IMR-90 (cell line): ENCODE measurements around the gene CAVIN2. TPM values are rescaled to one million over a fixed set of nuclear protein-coding genes. Genes with fewer than 3 reads are reported as not detected.
A peak's percentile ranks its signal among the peaks of the same experiment; 100 is the strongest.

ENCODE experiments used
- ATAC-seq: fragments of 200-7000 bp; cut with Tn5 transposase; 2 replicates; pipeline ENCODE4 v1.9.1; 2020; ENCODE audit warnings: low read depth, mild to moderate bottlenecking, moderate library complexity
- BruUV-seq: library from RNA; stranded (reverse); fragments of 400-500 nt; replicated peaks from 2 replicates; lab custom pipeline; 2021; lab: Mats Ljungman, UMichigan
- CTCF ChIA-PET: fragments of 300-600 bp; formaldehyde crosslinking; extraction: SDS; loops from one replicate; lab custom pipeline; 2021; ENCODE audit warnings: antibody characterized with exemption; lab: Yijun Ruan, JAX
- POLR2A ChIA-PET: fragments of 300-600 bp; sonication (Branson Sonifier 250); formaldehyde crosslinking; loops from one replicate; lab custom pipeline; 2022; ENCODE audit warnings: antibody characterized with exemption; ENCODE audit not compliant: unreplicated experiment; lab: Charles Lee
- DNase-seq: peaks from one replicate; pipeline ENCODE4 v3.0.0; 2013
- H2AFZ ChIP-seq: replicated peaks from 2 replicates; pipeline ENCODE3; 2013; ENCODE audit warnings: low read length, mild to moderate bottlenecking; ENCODE audit not compliant: poor library complexity
- H2AK5ac ChIP-seq: 2 replicates; pipeline ENCODE4 v1.6.1; 2013; ENCODE audit warnings: low read depth, low read length, inconsistent platforms
- H2AK9ac ChIP-seq: replicated peaks from 2 replicates; pipeline ENCODE3; 2013; ENCODE audit warnings: mild to moderate bottlenecking, low read depth, low read length, moderate library complexity; ENCODE audit not compliant: poor library complexity
- H2BK120ac ChIP-seq: 2 replicates; pipeline ENCODE4 v1.6.1; 2013; ENCODE audit warnings: low read depth, low read length, inconsistent platforms
- H2BK15ac ChIP-seq: 3 replicates; pipeline ENCODE4 v1.6.1; 2013; ENCODE audit warnings: low read depth, low read length, inconsistent platforms
- H2BK20ac ChIP-seq: 2 replicates; pipeline ENCODE4 v1.6.1; 2013; ENCODE audit warnings: low read depth, mild to moderate bottlenecking, inconsistent platforms, low read length, moderate library complexity
- H2BK5ac ChIP-seq: 2 replicates; pipeline ENCODE4 v1.6.1; 2013; ENCODE audit warnings: mild to moderate bottlenecking, low read depth, low read length, inconsistent platforms; ENCODE audit not compliant: poor library complexity, severe bottlenecking
- H3K14ac ChIP-seq: replicated peaks from 2 replicates; pipeline ENCODE4 v1.6.1; 2013; ENCODE audit warnings: low read depth, low read length, inconsistent platforms
- H3K18ac ChIP-seq: 2 replicates; pipeline ENCODE4 v1.6.1; 2013; ENCODE audit warnings: low read depth, low read length, control low read depth
- H3K23ac ChIP-seq: 2 replicates; pipeline ENCODE4 v1.6.1; 2013; ENCODE audit warnings: low read depth, low read length, inconsistent platforms
- H3K27ac ChIP-seq: 2 replicates; pipeline ENCODE4 v1.5.1; 2013; ENCODE audit warnings: mild to moderate bottlenecking, control low read depth, low read length; ENCODE audit not compliant: insufficient read depth
- H3K27me3 ChIP-seq: 2 replicates; pipeline ENCODE4 v1.6.1; 2013; ENCODE audit warnings: low read length; ENCODE audit not compliant: control insufficient read depth, insufficient read depth
- H3K36me3 ChIP-seq: 2 replicates; pipeline ENCODE4 v1.6.1; 2013; ENCODE audit warnings: low read length, mixed read lengths; ENCODE audit not compliant: control insufficient read depth, insufficient read depth
- H3K4ac ChIP-seq: 2 replicates; pipeline ENCODE4 v1.6.1; 2013; ENCODE audit warnings: low read depth, low read length, inconsistent platforms
- H3K4me1 ChIP-seq: 2 replicates; pipeline ENCODE4 v1.6.1; 2013; ENCODE audit warnings: low read length, mixed read lengths; ENCODE audit not compliant: control insufficient read depth, insufficient read depth
- H3K4me2 ChIP-seq: 2 replicates; pipeline ENCODE4 v1.6.1; 2013; ENCODE audit warnings: low read depth, mild to moderate bottlenecking, control low read depth, low read length, moderate library complexity
- H3K4me3 ChIP-seq: 2 replicates; pipeline ENCODE4 v1.5.1; 2013; ENCODE audit warnings: low read depth, mild to moderate bottlenecking, control low read depth, low read length, moderate library complexity; ENCODE audit not compliant: insufficient read depth
- H3K56ac ChIP-seq: 2 replicates; pipeline ENCODE4 v1.6.1; 2013; ENCODE audit warnings: low read length, inconsistent platforms; ENCODE audit not compliant: insufficient read depth; ENCODE audit errors: extremely low read depth
- H3K79me1 ChIP-seq, 2 experiments: 2 replicates each; pipeline ENCODE4 v1.6.1; 2013; ENCODE audit warnings: low read length in 2 of 2, inconsistent platforms in 1 of 2, low read depth in 1 of 2
- H3K9ac ChIP-seq: 2 replicates; pipeline ENCODE4 v1.6.1; 2013; ENCODE audit warnings: low read depth, low read length, control low read depth
- H3K9me1 ChIP-seq: 2 replicates; pipeline ENCODE4 v1.6.1; 2013; ENCODE audit warnings: low read length, inconsistent platforms; ENCODE audit not compliant: insufficient read depth
- H3K9me3 ChIP-seq: 2 replicates; pipeline ENCODE4 v1.6.1; 2013; ENCODE audit warnings: low read length; ENCODE audit not compliant: control insufficient read depth, insufficient read depth
- H4K20me1 ChIP-seq: 2 replicates; pipeline ENCODE4 v1.6.1; 2013; ENCODE audit warnings: low read length, inconsistent platforms; ENCODE audit not compliant: insufficient read depth
- H4K5ac ChIP-seq: 2 replicates; pipeline ENCODE4 v1.6.1; 2013; ENCODE audit warnings: mild to moderate bottlenecking, low read depth, low read length, control low read depth
- H4K8ac ChIP-seq, 2 experiments: 2 replicates each; pipeline ENCODE4 v1.6.1; 2013; ENCODE audit warnings: low read depth in 2 of 2, low read length in 2 of 2, control low read depth in 1 of 2, inconsistent platforms in 1 of 2
- H4K91ac ChIP-seq: 2 replicates; pipeline ENCODE4 v1.6.1; 2013; ENCODE audit warnings: low read depth, low read length, inconsistent platforms; ENCODE audit not compliant: insufficient read depth
- BHLHE40 ChIP-seq: fragments of 150-350 bp; IDR thresholded peaks from 2 replicates; pipeline ENCODE4 v1.6.1; 2016; ENCODE audit warnings: mild to moderate bottlenecking, low read depth, low read length
- ELK1 ChIP-seq: fragments of 150-350 bp; IDR thresholded peaks from 2 replicates; pipeline ENCODE4 v1.6.1; 2016; ENCODE audit warnings: low read depth, mild to moderate bottlenecking, low read length, moderate library complexity, borderline replicate concordance
- FOS ChIP-seq: fragments of 150-350 bp; IDR thresholded peaks from 2 replicates; pipeline ENCODE4 v1.6.1; 2016; ENCODE audit warnings: low read depth, low read length
- MAFK ChIP-seq: IDR thresholded peaks from 2 replicates; pipeline ENCODE4 v1.6.1; 2012; ENCODE audit warnings: low read depth, low read length, improper control_type of control experiment
- MAZ ChIP-seq: IDR thresholded peaks from 2 replicates; pipeline ENCODE4 v1.6.1; 2012; ENCODE audit warnings: low read depth, mild to moderate bottlenecking, low read length, improper control_type of control experiment, moderate library complexity, borderline replicate concordance
- MXI1 ChIP-seq: IDR thresholded peaks from 2 replicates; pipeline ENCODE4 v1.6.1; 2012; ENCODE audit warnings: low read depth, mild to moderate bottlenecking, low read length, moderate library complexity, borderline replicate concordance
- NFE2L2 ChIP-seq: fragments of 150-350 bp; IDR thresholded peaks from 2 replicates; pipeline ENCODE4 v1.6.1; 2016; ENCODE audit warnings: low read depth, mild to moderate bottlenecking, low read length
- POLR2A ChIP-seq: IDR thresholded peaks from 2 replicates; pipeline ENCODE4 v1.6.1; 2012; ENCODE audit warnings: mild to moderate bottlenecking, low read depth, low read length
- RAD21 ChIP-seq: IDR thresholded peaks from 2 replicates; pipeline ENCODE4 v1.6.1; 2012; ENCODE audit warnings: low read length, improper control_type of control experiment
- RCOR1 ChIP-seq: IDR thresholded peaks from 2 replicates; pipeline ENCODE4 v1.6.1; 2012; ENCODE audit warnings: mild to moderate bottlenecking, low read length, improper control_type of control experiment; ENCODE audit not compliant: insufficient replicate concordance
- RFX5 ChIP-seq: IDR thresholded peaks from 2 replicates; pipeline ENCODE4 v1.8.0; 2012; ENCODE audit warnings: low read depth, mild to moderate bottlenecking, low read length, moderate library complexity
- SMC3 ChIP-seq: fragments of 150-350 bp; IDR thresholded peaks from 2 replicates; pipeline ENCODE4 v1.6.1; 2016; ENCODE audit warnings: low read depth, mild to moderate bottlenecking, antibody characterized with exemption, low read length, moderate library complexity
- USF2 ChIP-seq: fragments of 150-350 bp; IDR thresholded peaks from 2 replicates; pipeline ENCODE4 v1.6.1; 2017; ENCODE audit warnings: mild to moderate bottlenecking, antibody characterized with exemption, low read length, low read depth
- WGBS, 2 experiments: methylation state at CpG; one replicate each; pipeline versions ENCODE4 v1.1.5 to v1.1.7; 2013; ENCODE audit warnings: missing lambda C conversion rate in 2 of 2; ENCODE audit not compliant: insufficient read length in 1 of 2; ENCODE audit errors: extremely low coverage in 2 of 2; 5-methylcytosine and 5-hydroxymethylcytosine counted together
- dilution Hi-C: fragments of 300-500 bp; cut with HindIII; formaldehyde crosslinking; loops from one replicate; pipeline ENCODE4 v1.14.3; 2018; ENCODE audit warnings: low sequenced_read_pairs; ENCODE audit not compliant: unreplicated experiment
- in situ Hi-C: fragments of 300-500 bp; cut with MboI; formaldehyde crosslinking; loops from 3 replicates; pipeline ENCODE4 v1.14.3; 2019; ENCODE audit warnings: low sequenced_read_pairs, inconsistent platforms, mixed read lengths
- intact Hi-C: fragments of 100-400 bp; cut with micrococcal nuclease; formaldehyde crosslinking; loops from 2 replicates; pipeline ENCODE4 v1.10.0; 2022
- polyA plus RNA-seq, 3 experiments: library from polyadenylated mRNA; depleted of rRNA; stranded (reverse); fragments of >200 nt; gene quantifications; 2 replicates each; pipeline ENCODE4 v1.2.3, GENCODE V29; 2012; ENCODE audit warnings: low replicate concordance in 1 of 3
- total RNA-seq: library from RNA; depleted of rRNA; stranded (reverse); fragments of >200 nt; gene quantifications from 2 replicates; pipeline ENCODE4 v1.2.3, GENCODE V29; 2012

CAVIN2 gene
- total and polyA plus RNA-seq, 2 of the 4 experiments (the other 2 are of a cell fraction), result 7.7 to 11.5 TPM

- dilution Hi-C loops, result no loop called here
- DNase-seq (no peak), ATAC-seq (peak; percentile 16; the same call in 1 of the 2 replicates)
- peak overlapping the region; percentile 91 for H3K4ac ChIP-seq
- no peak overlapping the region for H3K9ac ChIP-seq
- H4K91ac ChIP-seq, result peak overlapping the region; percentile 89
- H3K9me1 ChIP-seq, result peaks cover 16% of the 10 kb centered on the region
- peak overlapping the region; percentile 88 for H3K27ac ChIP-seq
- H4K5ac ChIP-seq, result peak overlapping the region; percentile 77
- H3K4me3 ChIP-seq, result no peak overlapping the region
- H2AFZ ChIP-seq, result peak overlapping the region; percentile 81
- H2BK120ac ChIP-seq, result peak overlapping the region; percentile 97
- H3K79me1 ChIP-seq, result no peaks in the 10 kb centered on the region
- H3K9me3 ChIP-seq, result no peaks in the 10 kb centered on the region
- H3K18ac ChIP-seq, result peak overlapping the region; percentile 94
- no peaks in the 10 kb centered on the region for H4K20me1 ChIP-seq
- TF ChIP-seq ELK1 (no peak), FOS (no peak), MAFK (no peak), BHLHE40 (no peak), POLR2A (no peak), RAD21 (no peak), MXI1 (no peak), SMC3 (no peak), USF2 (no peak), RFX5 (no peak), NFE2L2 (no peak), RCOR1 (no peak), MAZ (no peak)
- H3K23ac ChIP-seq, result peak overlapping the region; percentile 75
- peak overlapping the region; percentile 58 for H2BK15ac ChIP-seq
- peak overlapping the region; percentile 57 for H3K4me2 ChIP-seq
- peak overlapping the region; percentile 72 for H2AK5ac ChIP-seq
- intact Hi-C loops, result loop anchor here (10.0 kb wide), 1 partner anchor 163 kb away; no protein-coding TSS in a partner anchor
- H2AK9ac ChIP-seq, result no peak overlapping the region
- in situ Hi-C loops, result no loop called here
- POLR2A ChIA-PET, result no interaction called here
- H2BK20ac ChIP-seq, result peak overlapping the region; percentile 97
- no peaks in the 10 kb centered on the region for H3K27me3 ChIP-seq
- H3K56ac ChIP-seq, result peak overlapping the region; percentile 77
- no CpG with 5 or more reads among the region's 1 CpG for WGBS, 2 experiments
- peak overlapping the region; percentile 55 to 76 for H4K8ac ChIP-seq
- no peaks in the 10 kb centered on the region for H3K36me3 ChIP-seq
- no TSS peak for BruUV-seq
- CTCF ChIA-PET, result no interaction called here
- H3K4me1 ChIP-seq, result peaks cover 22% of the 10 kb centered on the region
- H3K14ac ChIP-seq, result peak overlapping the region; percentile 77; the same call in 1 of the 2 replicates
- peak overlapping the region; percentile 92 for H2BK5ac ChIP-seq
Measured at GRCh38 chr2:191867507-191867847, 20.6 kb upstream of the CAVIN2 start.
